ENCODE measurements around the gene CARD9. TPM values are rescaled to one million over a fixed set of nuclear protein-coding genes. Genes with fewer than 3 reads are reported as not detected.

CARD9 gene
- total RNA-seq, 4 donors from 2014 or later: 0.28 to 14.9 (median 0.64) TPM

DNA sequence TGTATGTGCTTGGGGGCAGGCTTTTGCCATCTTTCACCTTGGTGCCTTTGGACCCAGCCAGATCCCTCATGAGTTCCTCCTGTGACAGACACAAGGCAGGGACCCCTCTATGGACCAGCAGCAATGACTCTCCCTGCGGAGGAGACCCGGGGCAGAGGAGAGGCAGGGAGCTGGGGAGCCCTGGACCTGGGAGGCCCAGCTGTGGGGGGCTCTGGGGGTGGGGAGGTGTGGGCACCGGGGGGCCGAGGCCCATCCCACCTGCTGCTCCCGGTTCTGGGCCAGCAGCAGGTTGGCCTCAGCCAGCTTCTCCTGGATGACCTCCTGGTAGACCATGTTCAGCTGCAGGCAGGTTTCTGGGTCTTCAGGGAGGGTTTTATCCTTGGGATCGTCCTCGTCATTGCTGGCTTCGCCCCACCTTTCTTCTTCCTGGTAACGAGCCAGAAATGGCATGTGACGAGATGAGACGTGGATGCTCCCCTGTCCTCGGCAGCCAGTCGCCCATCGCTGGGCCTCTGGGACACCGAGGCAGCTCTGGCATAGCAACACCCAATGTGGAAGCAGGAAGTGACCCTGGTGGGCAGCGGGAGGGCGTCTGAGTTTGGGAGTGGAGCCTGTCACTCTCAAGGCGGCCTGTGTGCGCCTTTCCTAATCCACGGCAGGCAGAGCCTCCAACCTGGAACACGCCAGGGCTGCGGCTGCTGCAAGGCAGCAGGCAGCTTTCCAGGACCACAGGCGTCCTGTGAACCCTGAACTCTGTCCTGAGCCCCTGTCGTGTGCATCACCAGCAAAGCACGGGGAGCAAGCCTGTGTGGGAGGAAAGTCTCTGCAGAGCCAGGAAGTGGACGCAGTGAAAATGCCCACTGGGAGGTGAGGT lies 22.1 kb upstream of the CARD9 start:
- DNase-seq: no peak
- Histone ChIP-seq H3K4me1 (peaks cover 0 to 27% (median 13%) of the 10 kb centered on the region in 4 donors), H3K27me3 (no peaks in the 10 kb centered on the region), H3K4me3 (no peak overlapping the region), H3K27ac (no peak overlapping the region), H3K9me3 (no peaks in the 10 kb centered on the region), H3K36me3 (peaks cover 0 to 63% (median 0%) of the 10 kb centered on the region in 3 donors)
- TF ChIP-seq POLR2A (IDR thresholded peaks at IDR 0.05): no peak
- TF ChIP-seq, protein P1, sequence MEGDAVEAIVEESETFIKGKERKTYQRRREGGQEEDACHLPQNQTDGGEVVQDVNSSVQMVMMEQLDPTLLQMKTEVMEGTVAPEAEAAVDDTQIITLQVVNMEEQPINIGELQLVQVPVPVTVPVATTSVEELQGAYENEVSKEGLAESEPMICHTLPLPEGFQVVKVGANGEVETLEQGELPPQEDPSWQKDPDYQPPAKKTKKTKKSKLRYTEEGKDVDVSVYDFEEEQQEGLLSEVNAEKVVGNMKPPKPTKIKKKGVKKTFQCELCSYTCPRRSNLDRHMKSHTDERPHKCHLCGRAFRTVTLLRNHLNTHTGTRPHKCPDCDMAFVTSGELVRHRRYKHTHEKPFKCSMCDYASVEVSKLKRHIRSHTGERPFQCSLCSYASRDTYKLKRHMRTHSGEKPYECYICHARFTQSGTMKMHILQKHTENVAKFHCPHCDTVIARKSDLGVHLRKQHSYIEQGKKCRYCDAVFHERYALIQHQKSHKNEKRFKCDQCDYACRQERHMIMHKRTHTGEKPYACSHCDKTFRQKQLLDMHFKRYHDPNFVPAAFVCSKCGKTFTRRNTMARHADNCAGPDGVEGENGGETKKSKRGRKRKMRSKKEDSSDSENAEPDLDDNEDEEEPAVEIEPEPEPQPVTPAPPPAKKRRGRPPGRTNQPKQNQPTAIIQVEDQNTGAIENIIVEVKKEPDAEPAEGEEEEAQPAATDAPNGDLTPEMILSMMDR (IDR thresholded peaks at IDR 0.05): no peak

DNA sequence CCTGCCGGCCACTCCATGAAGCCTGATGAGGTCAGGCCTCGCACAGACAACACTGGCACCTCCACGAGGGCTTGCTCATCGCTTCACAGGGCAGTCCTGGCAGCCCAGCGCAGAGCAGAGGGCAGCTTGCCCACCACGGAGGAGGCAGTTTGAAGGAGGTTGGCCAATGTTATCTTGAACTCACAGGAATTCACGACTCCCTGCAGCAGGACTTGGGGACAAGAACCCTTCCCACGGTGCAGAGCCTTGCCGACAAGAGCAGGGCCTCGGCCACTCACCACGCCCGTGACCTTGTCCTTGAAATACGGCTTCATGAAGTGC lies 21.5 kb upstream of the CARD9 start:
- Histone ChIP-seq H3K4me1 (peaks cover 0 to 23% (median 9%) of the 10 kb centered on the region in 4 donors), H3K27me3 (no peaks in the 10 kb centered on the region), H3K4me3 (no peak overlapping the region), H3K9me3 (no peaks in the 10 kb centered on the region), H3K36me3 (peaks cover 0 to 65% (median 0%) of the 10 kb centered on the region in 3 donors), H3K27ac (no peak overlapping the region)
- TF ChIP-seq, protein P1 (IDR thresholded peaks at IDR 0.05): no peak
- no peak for TF ChIP-seq POLR2A (IDR thresholded peaks at IDR 0.05)
- DNase-seq: no peak

DNA sequence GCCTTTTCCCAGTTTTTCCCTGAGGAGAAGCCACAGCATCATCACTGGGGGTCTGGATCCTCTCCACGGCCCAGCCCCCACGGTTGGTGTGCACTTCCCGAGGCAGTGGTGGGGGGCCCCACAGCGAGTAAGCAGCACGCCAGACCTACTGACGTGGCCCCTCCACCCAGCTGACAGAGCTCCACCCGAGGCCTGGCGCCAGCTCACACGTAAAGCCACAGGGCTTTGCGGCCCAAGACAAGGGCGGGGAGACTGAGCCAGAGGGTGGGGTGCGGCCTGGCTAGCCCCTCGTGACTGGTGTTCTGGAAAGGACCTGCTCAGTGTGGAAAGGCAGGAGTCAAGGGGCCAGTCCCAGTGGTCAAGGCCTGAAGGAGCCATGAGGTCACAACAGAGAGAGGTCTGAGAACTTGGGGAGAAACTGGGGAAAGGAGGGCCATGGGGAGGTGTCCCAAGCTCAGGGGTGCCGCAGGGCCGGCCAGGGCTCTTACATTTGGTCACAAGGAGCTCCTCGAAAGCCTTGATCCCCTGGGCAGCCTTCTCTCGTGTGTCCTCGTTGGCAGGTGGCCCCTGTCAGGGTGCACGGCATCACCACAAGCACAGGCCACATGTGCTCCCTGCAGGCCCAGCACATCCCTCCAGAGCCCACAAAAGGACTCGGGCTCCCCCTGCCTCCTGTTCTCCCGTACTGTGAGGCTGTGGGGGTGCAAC lies 21.0 kb upstream of the CARD9 start:
- no peak for DNase-seq
- TF ChIP-seq POLR2A (IDR thresholded peaks at IDR 0.05): no peak
- TF ChIP-seq, protein P1 (IDR thresholded peaks at IDR 0.05): no peak
- no peaks in the 10 kb centered on the region for H3K27me3 ChIP-seq
- H3K36me3 ChIP-seq: peaks cover 0 to 70% (median 0%) of the 10 kb centered on the region in 3 donors
- peaks cover 0 to 22% (median 8%) of the 10 kb centered on the region in 4 donors for H3K4me1 ChIP-seq
- H3K27ac ChIP-seq: no peak overlapping the region
- no peaks in the 10 kb centered on the region for H3K9me3 ChIP-seq
- no peak overlapping the region for H3K4me3 ChIP-seq

DNA sequence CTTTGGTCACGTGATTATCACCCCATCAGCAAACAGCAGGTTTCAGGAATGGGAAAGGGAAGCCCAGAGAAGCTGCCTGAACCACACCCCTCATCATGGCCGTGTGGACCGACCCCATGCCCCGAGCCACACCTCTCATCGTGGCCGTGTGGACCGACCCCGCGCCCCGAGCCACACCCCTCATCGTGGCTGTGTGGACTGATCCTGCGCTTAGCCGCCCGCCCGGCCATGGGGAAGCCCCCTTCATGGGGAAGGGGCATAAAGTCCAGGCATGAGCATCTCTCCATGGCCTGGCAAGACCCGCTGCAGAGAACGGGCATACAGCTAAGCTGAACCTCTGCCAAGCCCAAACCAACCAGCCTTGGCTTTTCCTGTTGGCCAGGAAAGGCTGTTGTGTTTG lies 20.1 kb upstream of the CARD9 start:
- TF ChIP-seq POLR2A (IDR thresholded peaks at IDR 0.05): no peak
- TF ChIP-seq, protein P1 (IDR thresholded peaks at IDR 0.05): no peak
- no peaks in the 10 kb centered on the region for H3K27me3 ChIP-seq
- H3K9me3 ChIP-seq: no peaks in the 10 kb centered on the region

GRCh38 chr9:136392538-136393449 lies 19.3 kb upstream of the CARD9 start:
- Histone ChIP-seq H3K4me1 (peaks cover 0 to 12% (median 0%) of the 10 kb centered on the region in 4 donors), H3K36me3 (peaks cover 0 to 83% (median 0%) of the 10 kb centered on the region in 3 donors), H3K27ac (no peak overlapping the region), H3K27me3 (no peaks in the 10 kb centered on the region), H3K9me3 (no peaks in the 10 kb centered on the region), H3K4me3 (no peak overlapping the region)
- TF ChIP-seq, protein P1 (IDR thresholded peaks at IDR 0.05): no peak
- TF ChIP-seq POLR2A (IDR thresholded peaks at IDR 0.05): no peak
- no peak for DNase-seq

More for the DNA sequence above, 20.1 kb upstream of the CARD9 start:
- Histone ChIP-seq H3K27ac (no peak overlapping the region), H3K36me3 (peaks cover 0 to 78% (median 0%) of the 10 kb centered on the region in 3 donors), H3K4me3 (no peak overlapping the region), H3K4me1 (peaks cover 0 to 13% (median 2%) of the 10 kb centered on the region in 4 donors)
- DNase-seq: no peak

Data from Peyer's patch (tissue), 4 donors.